IPS DF 19.7 (cell line): ENCODE data around the gene CDHR3.

ENCODE experiments used
- DNase-seq: peaks from one replicate; pipeline ENCODE4 v3.0.0-alpha.2; 2013; ENCODE audit warnings: low read depth, low spot score

Gene CDHR3

GRCh38 chr7:106064771-106065574 is 101.9 kb downstream of the CDHR3 start:
- DNase-seq: no peak

- no peak for DNase-seq
Measured at GRCh38 chr7:106065575-106066500, 102.8 kb downstream of the CDHR3 start.

GRCh38 chr7:106067678-106068077 is 104.6 kb downstream of the CDHR3 start:
- DNase-seq: no peak

- DNase-seq: no peak
Measured at GRCh38 chr7:106068538-106068961, 105.5 kb downstream of the CDHR3 start.

- no peak for DNase-seq
Measured at GRCh38 chr7:106068986-106069385, 105.9 kb downstream of the CDHR3 start.

- no peak for DNase-seq
Measured at GRCh38 chr7:106069471-106070200, 106.6 kb downstream of the CDHR3 start.

GRCh38 chr7:106070201-106070551 is 107.1 kb downstream of the CDHR3 start:
- DNase-seq: no peak

- no peak for DNase-seq
Measured at GRCh38 chr7:106070567-106071254, 107.6 kb downstream of the CDHR3 start.

- DNase-seq: no peak
Measured at GRCh38 chr7:106071356-106071998, 108.4 kb downstream of the CDHR3 start.

GRCh38 chr7:106071999-106072714 is 109.1 kb downstream of the CDHR3 start:
- DNase-seq: no peak

GRCh38 chr7:106072715-106073091 is 109.6 kb downstream of the CDHR3 start:
- DNase-seq: no peak

GRCh38 chr7:106073701-106074100 is 110.6 kb downstream of the CDHR3 start:
- DNase-seq: no peak

GRCh38 chr7:106074257-106074656 is 111.2 kb downstream of the CDHR3 start:
- no peak for DNase-seq

- no peak for DNase-seq
Measured at GRCh38 chr7:106075937-106076336, 112.9 kb downstream of the CDHR3 start.

GRCh38 chr7:106076537-106076936 is 113.5 kb downstream of the CDHR3 start:
- no peak for DNase-seq

GRCh38 chr7:106080300-106080987 is 117.4 kb downstream of the CDHR3 start:
- no peak for DNase-seq

GRCh38 chr7:106082087-106082854 is 119.2 kb downstream of the CDHR3 start:
- DNase-seq: no peak
